ENCODE results near the gene PSMC3.
"Not testable (repeated sequence)": the region's sequence is repeated elsewhere in the genome, so short reads cannot be mapped to it uniquely, and the experiment has no call there.

Gene PSMC3

DNA sequence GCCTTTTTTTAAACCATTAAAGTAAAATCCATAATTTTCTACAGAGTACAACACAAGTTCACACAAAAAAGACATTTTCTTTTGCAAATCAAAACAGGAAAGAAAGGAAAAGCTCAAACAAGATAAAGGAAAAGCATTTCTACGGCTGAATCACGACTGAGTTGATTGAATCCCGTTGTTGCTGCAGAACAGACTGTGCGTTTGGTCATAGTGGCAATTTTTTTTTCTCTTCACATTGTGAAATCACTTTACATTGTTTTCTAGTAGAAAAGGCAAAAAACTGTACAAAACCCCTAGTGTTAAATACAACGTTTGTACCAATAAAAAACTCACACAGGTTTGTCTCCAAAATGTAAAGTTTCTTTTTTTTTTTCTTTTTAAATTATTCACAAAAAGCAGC, 40.0 kb upstream of the PSMC3 start:
- in situ Hi-C loops (cut with HindIII; ENCODE audit: low sequenced_read_pairs): no loop called here
- peak; percentile 45 for DNase-seq (ENCODE audit: low read depth, low spot score)
- TF ChIP-seq, protein P1, sequence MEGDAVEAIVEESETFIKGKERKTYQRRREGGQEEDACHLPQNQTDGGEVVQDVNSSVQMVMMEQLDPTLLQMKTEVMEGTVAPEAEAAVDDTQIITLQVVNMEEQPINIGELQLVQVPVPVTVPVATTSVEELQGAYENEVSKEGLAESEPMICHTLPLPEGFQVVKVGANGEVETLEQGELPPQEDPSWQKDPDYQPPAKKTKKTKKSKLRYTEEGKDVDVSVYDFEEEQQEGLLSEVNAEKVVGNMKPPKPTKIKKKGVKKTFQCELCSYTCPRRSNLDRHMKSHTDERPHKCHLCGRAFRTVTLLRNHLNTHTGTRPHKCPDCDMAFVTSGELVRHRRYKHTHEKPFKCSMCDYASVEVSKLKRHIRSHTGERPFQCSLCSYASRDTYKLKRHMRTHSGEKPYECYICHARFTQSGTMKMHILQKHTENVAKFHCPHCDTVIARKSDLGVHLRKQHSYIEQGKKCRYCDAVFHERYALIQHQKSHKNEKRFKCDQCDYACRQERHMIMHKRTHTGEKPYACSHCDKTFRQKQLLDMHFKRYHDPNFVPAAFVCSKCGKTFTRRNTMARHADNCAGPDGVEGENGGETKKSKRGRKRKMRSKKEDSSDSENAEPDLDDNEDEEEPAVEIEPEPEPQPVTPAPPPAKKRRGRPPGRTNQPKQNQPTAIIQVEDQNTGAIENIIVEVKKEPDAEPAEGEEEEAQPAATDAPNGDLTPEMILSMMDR (IDR thresholded peaks at IDR 0.05; ENCODE audit: low read depth, low read length): no peak
- H3K4me3 ChIP-seq (ENCODE audit: low read depth, low read length): no peak overlapping the region

DNA sequence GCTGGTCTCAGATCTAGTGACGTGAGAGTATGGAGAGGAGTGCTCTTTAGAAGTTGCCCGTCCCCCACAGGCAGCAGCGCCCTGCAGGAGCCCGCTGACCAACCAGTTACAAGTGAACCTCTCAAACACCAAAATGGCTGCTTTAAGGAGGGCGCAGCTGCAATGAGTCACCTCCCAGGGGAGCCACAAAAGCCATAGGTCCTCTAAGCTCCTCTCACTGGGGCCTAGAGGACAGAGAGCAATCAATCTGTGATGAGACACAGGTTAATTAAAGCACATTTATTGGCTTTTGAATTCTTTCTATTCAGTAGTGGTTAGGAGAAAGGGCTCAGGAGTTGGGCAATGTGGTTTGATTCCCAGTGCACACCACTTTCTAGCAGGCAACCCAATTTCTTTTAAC, 38.2 kb upstream of the PSMC3 start:
- no peak overlapping the region for H3K4me3 ChIP-seq (ENCODE audit: low read depth, low read length)
- DNase-seq (ENCODE audit: low read depth, low spot score): peak; percentile 82
- in situ Hi-C loops (cut with HindIII; ENCODE audit: low sequenced_read_pairs): no loop called here
- TF ChIP-seq, protein P1 (IDR thresholded peaks at IDR 0.05; ENCODE audit: low read depth, low read length): no peak

DNA sequence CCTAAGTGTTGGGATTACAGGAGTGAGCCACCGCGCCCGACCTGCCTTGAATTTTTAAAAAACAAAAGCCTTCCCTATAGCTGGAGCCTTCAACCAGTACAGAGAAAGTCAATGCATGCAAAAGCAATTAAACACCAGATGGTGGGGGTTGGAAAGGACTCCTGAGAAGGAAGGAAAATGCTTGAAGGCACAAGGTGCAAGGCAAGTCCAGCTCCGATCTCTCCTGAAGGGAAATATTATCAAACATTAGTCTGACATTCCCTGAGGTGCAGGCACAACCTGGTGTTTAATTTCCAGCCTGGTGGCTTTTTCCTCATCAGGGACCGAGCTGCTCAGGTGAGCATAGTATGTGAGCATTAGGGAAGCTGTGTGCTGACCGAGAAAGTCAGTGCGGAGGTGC, 35.6 kb upstream of the PSMC3 start:
- in situ Hi-C loops (cut with HindIII; ENCODE audit: low sequenced_read_pairs): no loop called here
- no peak for DNase-seq (ENCODE audit: low read depth, low spot score)
- H3K4me3 ChIP-seq (ENCODE audit: low read depth, low read length): no peak overlapping the region
- TF ChIP-seq, protein P1 (IDR thresholded peaks at IDR 0.05; ENCODE audit: low read depth, low read length): no peak

DNA sequence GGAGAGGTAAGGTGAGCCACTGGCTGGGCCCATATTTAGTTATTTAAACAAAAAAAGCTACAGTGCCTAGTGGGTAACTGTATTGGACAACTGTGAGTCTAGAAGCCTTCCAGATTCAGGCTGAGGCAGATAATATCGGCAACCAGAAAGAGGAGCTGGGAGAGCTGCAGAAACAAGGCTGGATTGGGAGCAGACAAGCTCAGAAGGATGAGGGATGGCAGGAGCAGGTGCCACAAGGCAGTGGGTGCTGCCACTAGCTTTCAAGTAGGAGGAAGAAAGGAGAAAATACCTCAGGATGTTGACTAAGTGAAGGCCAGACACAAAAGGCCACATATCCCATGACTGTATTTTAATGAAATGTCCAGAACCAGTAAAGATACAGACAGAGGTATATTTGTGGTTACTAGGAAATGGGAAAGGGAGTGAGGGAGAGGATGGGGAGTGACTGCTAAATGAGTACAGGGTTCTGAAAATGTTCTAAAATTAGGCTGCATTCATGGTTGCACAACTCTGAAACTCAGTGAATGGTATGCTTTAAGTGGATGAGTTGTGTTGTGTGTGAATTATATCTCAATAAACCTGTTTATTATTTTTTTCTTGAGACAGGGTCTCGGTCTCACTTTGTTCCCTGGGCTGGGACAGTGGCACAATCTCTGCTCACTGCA, 34.5 kb upstream of the PSMC3 start:
- no peak overlapping the region for H3K4me3 ChIP-seq (ENCODE audit: low read depth, low read length)
- DNase-seq (ENCODE audit: low read depth, low spot score): no peak
- in situ Hi-C loops (cut with HindIII; ENCODE audit: low sequenced_read_pairs): no loop called here
- TF ChIP-seq, protein P1 (IDR thresholded peaks at IDR 0.05; ENCODE audit: low read depth, low read length): no peak

DNA sequence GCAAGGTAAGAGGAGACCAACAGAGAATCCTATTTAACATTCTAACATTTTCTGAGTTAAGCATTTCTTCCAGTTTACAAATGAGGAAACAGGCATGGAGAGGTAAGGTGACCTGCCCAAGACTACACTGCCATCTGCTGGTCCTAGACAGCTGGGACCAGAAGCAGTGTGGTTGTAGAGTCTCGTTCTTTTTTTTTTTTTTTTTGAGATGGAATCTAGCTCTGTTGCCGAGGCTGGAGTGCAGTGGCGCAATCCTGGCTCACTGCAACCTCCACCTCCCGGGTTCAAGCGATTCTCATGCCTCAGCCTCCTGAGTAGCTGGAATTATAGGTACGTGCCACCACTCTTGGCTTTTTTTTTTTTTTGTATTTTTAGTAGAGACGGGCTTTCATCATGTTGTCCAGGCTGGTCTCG, 28.0 kb upstream of the PSMC3 start:
- H3K4me3 ChIP-seq (ENCODE audit: low read depth, low read length); in situ Hi-C loops (cut with HindIII; ENCODE audit: low sequenced_read_pairs): not testable (repeated sequence)
- TF ChIP-seq, protein P1 (IDR thresholded peaks at IDR 0.05; ENCODE audit: low read depth, low read length): peak; percentile 92
- DNase-seq (ENCODE audit: low read depth, low spot score): peak; percentile 85

DNA sequence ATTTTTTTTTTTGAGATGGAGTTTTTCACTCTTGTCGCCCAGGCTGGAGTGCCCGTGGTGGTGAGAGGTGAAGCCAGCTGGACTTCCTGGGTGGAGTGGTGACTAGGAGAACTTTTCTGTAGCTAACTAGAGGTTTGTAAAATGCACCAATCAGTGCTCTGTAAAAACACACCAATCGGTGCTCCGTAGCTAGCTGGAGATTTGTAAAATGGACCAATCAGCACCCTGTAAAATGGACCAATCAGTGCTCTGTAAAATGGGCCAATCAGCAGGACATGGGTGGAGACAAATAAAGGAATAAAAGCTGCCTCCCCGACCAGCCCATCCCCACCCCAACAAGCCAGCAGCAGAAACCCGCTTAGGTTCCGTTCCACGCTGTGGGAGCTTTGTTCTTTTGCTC, 27.1 kb upstream of the PSMC3 start:
- in situ Hi-C loops (cut with HindIII; ENCODE audit: low sequenced_read_pairs): no loop called here
- no peak for DNase-seq (ENCODE audit: low read depth, low spot score)
- TF ChIP-seq, protein P1 (IDR thresholded peaks at IDR 0.05; ENCODE audit: low read depth, low read length): no peak
- H3K4me3 ChIP-seq (ENCODE audit: low read depth, low read length): no peak overlapping the region

Measured in astrocyte of the spinal cord (primary cell).